Fibroblast of skin of abdomen (primary cell): ENCODE results near the gene CPSF6.
A peak's percentile ranks its signal among the peaks of the same experiment; 100 is the strongest.
"Not testable (repeated sequence)": the region's sequence is repeated elsewhere in the genome, so short reads cannot be mapped to it uniquely, and the experiment has no call there.

ENCODE experiments used
- DNase-seq: peaks from one replicate; pipeline ENCODE4 v3.0.0-alpha.2; 2013

The CPSF6 gene

GRCh38 chr12:69262264-69262974, 23.1 kb downstream of the CPSF6 start:
- DNase-seq = no peak

- no peak for DNase-seq
Measured at GRCh38 chr12:69265205-69265604, 25.8 kb downstream of the CPSF6 start.

GRCh38 chr12:69265633-69266032, 26.3 kb downstream of the CPSF6 start:
- DNase-seq = not testable (repeated sequence)

DNA sequence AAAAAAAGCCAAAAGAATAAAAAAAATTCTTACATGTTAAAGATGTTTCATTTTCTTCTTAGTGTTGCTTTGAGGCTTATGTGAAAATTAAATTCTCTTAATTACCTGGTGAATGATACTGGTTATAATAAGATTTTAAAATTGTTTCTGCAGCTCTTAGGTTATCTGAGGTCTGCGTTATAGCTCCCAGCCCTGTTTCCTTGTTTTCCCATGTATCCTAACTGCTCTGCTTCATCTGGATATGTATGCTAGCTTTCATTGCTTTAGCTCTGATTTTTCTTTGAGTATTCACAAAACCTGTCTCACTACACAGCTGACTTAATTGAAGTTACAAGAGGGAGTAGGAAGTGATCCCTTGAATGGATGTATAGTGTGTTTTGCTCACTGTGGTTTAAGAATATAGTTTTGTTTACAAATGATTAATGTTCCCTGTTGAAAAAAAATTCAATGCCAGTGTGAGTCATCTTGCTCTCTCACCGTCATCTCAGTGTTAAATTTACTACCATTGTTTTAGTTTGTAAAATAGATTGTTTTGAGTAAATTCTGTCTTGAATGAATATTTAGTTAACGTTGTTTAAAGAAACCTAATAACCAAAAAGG, 26.8 kb downstream of the CPSF6 start:
- DNase-seq = peak; percentile 34

- no peak for DNase-seq
Measured at GRCh38 chr12:69269736-69270135, 30.4 kb downstream of the CPSF6 start.

DNA sequence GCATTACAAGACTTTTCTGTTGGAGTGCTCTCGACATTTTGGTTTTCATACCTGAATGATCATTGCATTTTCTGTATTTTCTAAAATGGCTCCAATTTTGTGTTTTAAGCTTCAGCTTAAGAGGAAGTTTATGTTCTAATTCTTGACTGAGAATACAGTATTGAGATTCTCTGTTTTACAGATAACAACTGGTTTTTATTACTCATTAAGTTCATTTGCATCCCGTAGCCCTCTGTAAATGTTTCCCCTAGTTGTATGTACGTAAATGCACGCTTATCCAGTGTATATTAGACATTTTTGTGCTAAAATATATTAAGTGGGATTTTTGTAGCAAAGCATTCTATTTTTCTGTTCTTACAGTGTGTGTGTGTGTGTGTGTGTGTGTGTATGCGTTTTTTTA, 33.1 kb downstream of the CPSF6 start:
- DNase-seq = no peak

GRCh38 chr12:69274861-69275260, 35.5 kb downstream of the CPSF6 start:
- peak; percentile 60 for DNase-seq

- DNase-seq = no peak
Measured at GRCh38 chr12:69275471-69275891, 36.1 kb downstream of the CPSF6 start.

- DNase-seq = no peak
Measured at GRCh38 chr12:69278814-69279782, 39.7 kb downstream of the CPSF6 start.

DNA sequence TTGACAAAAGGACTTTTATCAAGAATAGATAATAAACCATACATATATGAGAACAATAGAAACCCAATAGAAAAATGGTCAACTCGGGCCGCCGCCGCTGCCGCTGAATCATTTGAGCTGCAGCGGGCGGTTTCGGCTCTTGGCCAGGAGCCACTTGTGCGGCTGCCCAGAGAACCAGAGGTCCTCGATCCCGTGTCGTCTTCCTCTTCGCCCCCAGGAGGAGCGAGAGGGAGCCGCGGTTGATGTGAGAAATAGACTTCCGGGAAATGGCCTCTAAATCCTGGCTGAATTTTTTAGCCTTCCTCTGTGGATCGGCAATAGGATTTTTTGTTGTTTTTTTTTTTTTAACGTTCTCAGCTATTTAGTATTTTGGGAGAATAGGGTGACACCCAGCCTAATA, 44.8 kb downstream of the CPSF6 start:
- DNase-seq = peak; percentile 77

DNA sequence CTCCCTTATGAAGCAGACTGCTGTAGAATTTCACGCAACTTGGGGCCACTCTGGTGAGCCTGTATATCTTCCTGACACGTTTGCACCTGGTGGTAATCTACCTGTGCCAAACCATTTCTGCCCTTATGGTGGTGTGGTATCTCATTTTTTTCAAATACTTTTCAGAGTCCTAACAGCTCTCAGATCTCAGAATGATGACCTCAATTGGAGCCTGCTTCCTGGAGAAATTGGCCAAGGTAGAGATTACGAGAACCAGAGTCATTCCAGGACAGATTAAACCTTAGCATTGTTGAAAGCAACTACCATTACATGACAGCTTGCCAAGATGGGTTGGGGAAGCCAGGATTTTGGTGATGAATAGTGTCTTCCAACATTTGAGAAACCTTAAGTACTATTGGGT, 48.2 kb downstream of the CPSF6 start:
- no peak for DNase-seq

DNA sequence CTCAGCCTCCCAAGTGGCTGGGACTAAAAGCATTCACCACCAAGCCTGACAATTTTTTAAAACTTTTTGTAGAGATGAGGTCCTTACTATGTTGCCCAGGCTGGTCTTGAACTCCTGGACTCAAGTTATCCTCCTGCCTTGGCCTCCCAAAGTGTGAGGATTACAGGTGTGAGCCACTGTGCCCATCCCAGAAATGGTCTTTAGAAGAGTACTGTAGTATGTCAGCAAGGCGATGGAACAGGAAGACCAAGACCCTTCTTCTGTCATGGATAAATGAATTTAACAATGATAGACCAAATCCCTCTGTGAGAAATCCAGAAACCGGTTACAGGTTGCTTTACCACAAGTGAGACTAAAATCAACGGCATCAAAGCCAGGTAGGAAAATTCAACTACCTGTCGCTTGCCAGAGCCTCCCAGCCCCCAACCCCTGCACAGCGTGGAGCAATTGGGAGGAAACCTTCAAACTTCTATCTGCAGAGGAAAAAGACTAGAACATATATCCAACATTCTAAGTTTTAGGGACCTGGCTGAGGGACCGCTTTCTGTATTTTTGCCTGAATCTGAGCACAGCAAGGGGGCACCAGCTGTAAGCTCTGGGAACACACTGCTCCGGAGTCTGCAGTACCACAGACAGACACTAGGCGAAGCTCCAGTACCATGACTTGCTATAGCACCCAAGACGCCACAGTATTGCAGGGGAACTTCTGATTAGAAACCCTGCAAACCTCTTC, 51.3 kb downstream of the CPSF6 start:
- DNase-seq = peak; percentile 64

DNA sequence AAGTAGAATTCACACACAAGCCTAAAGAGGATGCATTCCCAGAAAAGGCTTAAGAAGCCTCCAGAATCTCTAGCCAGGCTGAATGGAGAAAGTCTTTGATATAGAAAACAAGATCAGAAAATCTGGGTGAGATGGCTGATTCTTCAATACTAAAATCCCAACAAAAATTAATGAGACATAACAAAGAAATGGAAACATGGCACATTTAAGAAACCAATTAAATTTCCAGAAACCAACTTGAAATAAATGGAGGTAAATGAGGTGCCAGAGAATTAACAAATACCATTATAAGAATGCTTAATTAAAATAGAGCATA, 51.9 kb downstream of the CPSF6 start:
- DNase-seq = no peak

GRCh38 chr12:69298133-69298532, 58.8 kb downstream of the CPSF6 start:
- DNase-seq = no peak

DNA sequence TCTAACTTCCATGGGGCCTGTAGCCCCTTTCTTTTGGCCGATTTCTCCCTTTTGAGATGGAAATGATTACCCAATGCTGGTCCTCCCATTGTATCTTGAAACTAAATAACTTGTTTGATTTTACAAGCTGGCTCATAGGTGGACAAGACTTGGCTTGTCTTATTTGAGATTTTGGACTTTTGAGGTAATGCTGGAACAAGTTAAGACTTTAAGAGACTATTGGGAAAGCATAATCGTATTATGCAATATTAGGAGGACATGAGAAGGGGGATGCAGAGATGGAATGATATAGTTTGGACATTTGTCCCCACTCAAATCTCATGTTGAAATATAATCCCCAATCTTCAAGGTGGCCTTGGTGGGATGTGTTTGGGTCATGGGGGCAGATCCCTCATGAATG, 59.6 kb downstream of the CPSF6 start:
- DNase-seq = no peak

GRCh38 chr12:69304284-69304683, 64.9 kb downstream of the CPSF6 start:
- DNase-seq = no peak

GRCh38 chr12:69309461-69309860, 70.1 kb downstream of the CPSF6 start:
- DNase-seq = no peak

DNA sequence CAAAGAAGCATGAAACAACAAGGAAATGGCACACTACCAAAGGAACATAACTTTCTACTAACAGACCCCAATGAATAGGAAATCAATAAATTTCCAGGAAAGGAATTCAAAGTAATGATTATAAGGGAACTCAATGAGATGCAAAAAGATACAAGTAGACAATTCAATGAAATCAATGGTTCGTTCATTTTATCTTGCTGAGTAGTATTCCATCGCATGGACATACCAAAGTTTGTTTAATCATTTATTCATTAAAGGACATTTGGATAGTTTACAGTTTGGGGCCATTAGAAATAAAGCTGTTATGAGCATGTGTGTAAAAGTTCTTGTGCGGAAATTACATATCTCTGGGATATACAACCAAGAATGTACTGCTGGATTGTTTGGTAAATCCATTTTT, 73.8 kb downstream of the CPSF6 start:
- no peak for DNase-seq

DNA sequence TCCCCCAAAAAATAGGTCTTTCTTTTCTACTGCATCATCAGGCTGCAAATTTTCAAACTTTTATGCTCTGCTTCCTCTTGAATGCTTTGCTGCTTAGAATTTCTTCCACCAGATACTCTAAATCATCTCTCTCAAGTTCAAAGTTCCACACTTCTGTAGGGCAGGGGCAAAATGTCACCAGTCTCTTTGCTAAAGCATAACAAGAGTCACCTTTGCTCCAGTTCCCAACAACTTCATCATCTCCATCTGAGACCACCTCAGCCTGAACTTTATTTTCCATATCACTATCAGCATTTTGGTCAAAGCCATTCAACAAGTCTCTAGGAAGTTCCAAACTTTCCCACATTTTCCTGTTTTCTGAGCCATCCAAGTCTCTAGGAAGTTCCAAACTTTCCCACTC, 77.4 kb downstream of the CPSF6 start:
- DNase-seq = not testable (repeated sequence)

DNA sequence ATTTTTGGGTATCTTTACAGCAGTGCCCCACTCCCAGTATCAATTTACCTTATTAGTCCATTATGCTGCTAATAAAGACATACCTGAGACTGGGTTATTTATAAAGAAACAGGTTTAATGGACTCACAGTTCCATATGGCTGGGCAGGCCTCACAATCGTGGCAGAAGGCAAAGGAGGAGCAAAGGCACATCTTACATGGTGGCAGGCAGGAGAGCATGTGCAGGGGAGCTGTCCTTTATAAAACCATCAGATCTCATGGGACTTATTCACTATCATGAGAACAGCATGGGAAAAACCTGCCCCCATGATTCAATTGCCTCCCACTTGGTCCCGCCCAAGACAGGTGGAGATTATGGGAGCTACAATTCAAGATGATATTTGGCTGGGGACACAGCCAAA, 77.9 kb downstream of the CPSF6 start:
- not testable (repeated sequence) for DNase-seq

- DNase-seq = no peak
Measured at GRCh38 chr12:69318225-69318624, 78.9 kb downstream of the CPSF6 start.

GRCh38 chr12:69321351-69321750, 82.0 kb downstream of the CPSF6 start:
- no peak for DNase-seq
